ENCODE data around the gene GRXCR2. TPM values are rescaled to one million over a fixed set of nuclear protein-coding genes. Genes with fewer than 3 reads are reported as not detected.
A peak's percentile ranks its signal among the peaks of the same experiment; 100 is the strongest.
"Not testable (repeated sequence)": the region's sequence is repeated elsewhere in the genome, so short reads cannot be mapped to it uniquely, and the experiment has no call there.

Gene GRXCR2
- total and polyA plus RNA-seq, 4 donors = not detected

DNA sequence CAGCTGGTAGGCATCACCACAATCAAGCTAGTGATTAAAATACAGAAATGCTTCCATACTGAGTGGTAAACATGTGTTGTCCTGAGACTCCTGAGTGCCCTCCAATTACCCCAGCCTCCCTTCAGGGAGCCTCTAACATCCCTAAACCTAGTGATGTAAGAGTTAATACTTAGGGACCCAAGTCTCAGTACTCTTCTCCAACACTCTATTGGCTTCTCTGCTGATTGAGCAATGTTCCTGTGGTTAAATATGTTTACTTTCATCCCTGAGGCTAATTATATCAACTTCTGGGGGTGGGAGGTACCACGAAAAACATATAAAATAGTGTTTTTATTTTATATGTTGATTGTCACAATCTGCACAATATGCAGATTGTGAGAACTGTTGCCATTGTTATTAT lies 5.0 kb downstream of the GRXCR2 start:
- intact Hi-C loops (cut with DNase I) = no loop called here
- Histone ChIP-seq H3K9me3 (ENCODE audit: control insufficient read depth, low read length) (no peaks in the 10 kb centered on the region), H3K4me3 (ENCODE audit: low read length in 2 of 2) (no peak overlapping the region), H3K27me3 (ENCODE audit: control insufficient read depth in 1 of 2, insufficient read depth in 2 of 2, low read length in 1 of 2) (peaks cover 0 to 2% of the 10 kb centered on the region in 2 donors), H3K36me3 (ENCODE audit: control insufficient read depth in 1 of 2, insufficient read depth in 2 of 2, low read length in 1 of 2) (no peaks in the 10 kb centered on the region), H3K27ac (ENCODE audit: low read depth in 1 of 2, low read length in 2 of 2) (no peak overlapping the region), H3K4me1 (ENCODE audit: control insufficient read depth in 1 of 2, insufficient read depth in 2 of 2, low read length in 2 of 2) (no peaks in the 10 kb centered on the region)
- WGBS, 2 donors = 52 to 58% methylated on average over 1 of the region's 1 CpG
- ATAC-seq (ENCODE audit: low FRiP score) (no peak), DNase-seq (no peak)

DNA sequence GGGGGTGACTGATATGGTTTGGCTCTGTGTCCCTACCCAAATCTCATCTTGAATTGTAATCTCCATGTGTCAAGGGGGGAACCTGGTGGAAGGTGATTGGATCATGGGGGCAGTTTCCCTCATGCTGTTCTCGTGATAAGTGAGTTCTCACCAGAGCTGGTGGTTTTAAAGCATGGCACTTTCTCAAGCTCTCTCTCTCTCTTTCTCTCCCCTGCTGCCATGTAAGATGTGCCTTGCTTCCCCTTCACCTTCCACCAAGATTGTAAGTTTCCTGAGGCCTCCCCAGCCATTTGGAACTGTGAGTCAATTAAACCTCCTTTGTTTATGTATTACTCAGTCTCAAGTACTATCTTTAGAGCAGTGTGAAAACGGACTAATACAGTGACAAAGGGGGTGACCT lies 8.4 kb downstream of the GRXCR2 start:
- H3K27me3 ChIP-seq (ENCODE audit: control insufficient read depth in 1 of 2, insufficient read depth in 2 of 2, low read length in 1 of 2); DNase-seq; H3K4me3 ChIP-seq (ENCODE audit: low read length in 2 of 2); H3K9me3 ChIP-seq (ENCODE audit: control insufficient read depth, low read length); H3K4me1 ChIP-seq (ENCODE audit: control insufficient read depth in 1 of 2, insufficient read depth in 2 of 2, low read length in 2 of 2); ATAC-seq (ENCODE audit: low FRiP score); H3K36me3 ChIP-seq (ENCODE audit: control insufficient read depth in 1 of 2, insufficient read depth in 2 of 2, low read length in 1 of 2); H3K27ac ChIP-seq (ENCODE audit: low read depth in 1 of 2, low read length in 2 of 2); intact Hi-C loops (cut with DNase I): not testable (repeated sequence)
- 49 to 56% methylated on average over 2 of the region's 2 CpGs for WGBS, 2 donors

DNA sequence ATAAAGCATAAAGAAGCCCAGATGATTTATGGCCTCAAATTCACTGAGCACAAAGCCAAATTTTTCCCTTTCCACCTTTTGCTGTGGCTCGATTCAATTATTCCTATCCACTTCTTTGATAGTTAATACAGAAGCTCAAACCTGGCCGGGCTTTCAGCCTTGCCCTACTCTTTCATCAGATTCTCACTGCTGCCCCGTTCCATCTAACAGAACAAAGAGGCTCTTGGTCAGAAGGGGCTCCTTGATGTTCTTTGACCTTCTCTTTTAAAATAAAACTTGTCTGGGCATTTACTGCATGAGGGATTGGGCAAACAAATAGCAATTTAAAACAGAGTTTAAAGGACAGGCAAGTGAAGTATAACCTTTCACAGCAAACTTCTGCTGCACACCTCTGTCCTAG lies 9.8 kb downstream of the GRXCR2 start:
- intact Hi-C loops (cut with DNase I) = no loop called here
- ATAC-seq (ENCODE audit: low FRiP score) = no peak
- no peaks in the 10 kb centered on the region for H3K4me1 ChIP-seq (ENCODE audit: control insufficient read depth in 1 of 2, insufficient read depth in 2 of 2, low read length in 2 of 2)
- H3K27ac ChIP-seq (ENCODE audit: low read depth in 1 of 2, low read length in 2 of 2) = no peak overlapping the region
- H3K4me3 ChIP-seq (ENCODE audit: low read length in 2 of 2) = no peak overlapping the region
- DNase-seq = no peak
- no peaks in the 10 kb centered on the region for H3K9me3 ChIP-seq (ENCODE audit: control insufficient read depth, low read length)
- H3K27me3 ChIP-seq (ENCODE audit: control insufficient read depth in 1 of 2, insufficient read depth in 2 of 2, low read length in 1 of 2) = peaks cover 0 to 2% of the 10 kb centered on the region in 2 donors
- WGBS, 2 donors = 69 to 78% methylated on average over 3 of the region's 3 CpGs
- no peaks in the 10 kb centered on the region for H3K36me3 ChIP-seq (ENCODE audit: control insufficient read depth in 1 of 2, insufficient read depth in 2 of 2, low read length in 1 of 2)

DNA sequence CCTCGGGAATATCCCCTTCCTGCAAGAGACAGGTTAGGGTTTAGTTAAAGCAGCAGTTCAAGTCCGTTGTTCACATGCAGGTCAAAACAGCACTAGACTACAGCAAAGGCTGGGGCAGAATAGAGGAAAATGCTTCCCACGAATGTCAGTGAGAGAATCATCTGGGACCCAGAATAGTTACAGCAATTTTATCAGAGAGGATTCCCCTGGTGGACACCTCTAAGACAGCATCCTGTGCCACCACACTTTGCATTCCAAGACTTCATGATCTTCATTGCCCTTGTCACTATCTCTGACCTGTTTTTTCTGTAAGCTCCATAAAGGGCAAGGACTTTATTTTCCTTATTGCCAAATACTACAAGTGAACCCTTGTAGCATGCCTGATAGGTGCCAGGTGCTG lies 12.9 kb downstream of the GRXCR2 start:
- Histone ChIP-seq H3K27me3 (ENCODE audit: control insufficient read depth in 1 of 2, insufficient read depth in 2 of 2, low read length in 1 of 2) (peaks cover 0 to 2% of the 10 kb centered on the region in 2 donors), H3K4me1 (ENCODE audit: control insufficient read depth in 1 of 2, insufficient read depth in 2 of 2, low read length in 2 of 2) (no peaks in the 10 kb centered on the region), H3K27ac (ENCODE audit: low read depth in 1 of 2, low read length in 2 of 2) (no peak overlapping the region), H3K9me3 (ENCODE audit: control insufficient read depth, low read length) (no peaks in the 10 kb centered on the region), H3K4me3 (ENCODE audit: low read length in 2 of 2) (no peak overlapping the region), H3K36me3 (ENCODE audit: control insufficient read depth in 1 of 2, insufficient read depth in 2 of 2, low read length in 1 of 2) (no peaks in the 10 kb centered on the region)
- ATAC-seq (ENCODE audit: low FRiP score) = no peak
- intact Hi-C loops (cut with DNase I) = no loop called here
- WGBS, 2 donors = 76 to 81% methylated on average over 3 of the region's 3 CpGs
- DNase-seq = no peak

DNA sequence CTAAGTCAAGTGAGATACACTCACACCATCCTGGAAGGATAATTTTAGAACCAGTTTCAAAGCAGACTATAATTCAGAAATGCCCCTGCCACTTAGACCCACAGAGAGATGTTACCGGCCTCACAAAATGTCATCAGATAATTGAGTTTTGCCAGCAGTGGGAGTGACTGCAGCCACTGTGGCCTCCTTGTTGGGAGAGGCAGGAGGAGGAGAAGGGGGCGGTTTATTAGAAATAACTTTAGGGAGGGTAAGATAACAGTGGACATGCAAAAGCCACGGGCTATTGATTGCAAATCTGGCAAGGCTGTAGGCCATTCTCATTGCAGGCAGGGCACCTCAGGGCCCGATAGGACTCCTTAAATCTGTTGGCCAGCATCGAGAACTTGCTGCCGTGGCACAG lies 13.4 kb downstream of the GRXCR2 start:
- 78 to 81% methylated on average over 6 of the region's 6 CpGs for WGBS, 2 donors
- no peak for ATAC-seq (ENCODE audit: low FRiP score)

DNA sequence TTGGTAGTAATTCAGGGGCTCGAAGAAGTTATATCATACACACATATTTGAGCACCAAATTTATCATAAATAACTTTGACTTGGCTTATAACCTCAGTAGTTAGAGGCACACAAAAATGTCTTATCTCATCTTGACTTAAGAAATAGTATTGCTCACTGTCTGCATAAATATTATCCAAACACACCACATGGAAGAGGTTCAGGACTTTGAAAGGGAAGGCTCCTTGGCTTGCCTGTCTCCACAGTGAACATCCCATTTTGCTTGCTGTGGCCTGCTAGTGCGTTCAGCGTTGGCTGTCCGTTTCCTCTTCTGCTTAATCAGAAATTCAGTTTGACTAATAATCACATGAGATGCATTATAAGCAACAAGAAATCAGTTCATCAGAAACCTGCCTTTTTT lies 13.9 kb downstream of the GRXCR2 start:
- WGBS, 2 donors = 74 to 76% methylated on average over 4 of the region's 4 CpGs
- no peak for DNase-seq
- ATAC-seq (ENCODE audit: low FRiP score) = no peak
- Histone ChIP-seq H3K36me3 (ENCODE audit: control insufficient read depth in 1 of 2, insufficient read depth in 2 of 2, low read length in 1 of 2) (no peaks in the 10 kb centered on the region), H3K27ac (ENCODE audit: low read depth in 1 of 2, low read length in 2 of 2) (no peak overlapping the region), H3K4me1 (ENCODE audit: control insufficient read depth in 1 of 2, insufficient read depth in 2 of 2, low read length in 2 of 2) (no peaks in the 10 kb centered on the region), H3K27me3 (ENCODE audit: control insufficient read depth in 1 of 2, insufficient read depth in 2 of 2, low read length in 1 of 2) (no peaks in the 10 kb centered on the region), H3K9me3 (ENCODE audit: control insufficient read depth, low read length) (no peaks in the 10 kb centered on the region), H3K4me3 (ENCODE audit: low read length in 2 of 2) (no peak overlapping the region)
- intact Hi-C loops (cut with DNase I) = no loop called here

More for the DNA sequence above, 13.4 kb downstream of the GRXCR2 start:
- H3K27me3 ChIP-seq (ENCODE audit: control insufficient read depth in 1 of 2, insufficient read depth in 2 of 2, low read length in 1 of 2) = peaks cover 0 to 2% of the 10 kb centered on the region in 2 donors
- intact Hi-C loops (cut with DNase I) = no loop called here
- H3K36me3 ChIP-seq (ENCODE audit: control insufficient read depth in 1 of 2, insufficient read depth in 2 of 2, low read length in 1 of 2) = no peaks in the 10 kb centered on the region
- no peak overlapping the region for H3K27ac ChIP-seq (ENCODE audit: low read depth in 1 of 2, low read length in 2 of 2)
- no peak overlapping the region for H3K4me3 ChIP-seq (ENCODE audit: low read length in 2 of 2)
- H3K9me3 ChIP-seq (ENCODE audit: control insufficient read depth, low read length) = no peaks in the 10 kb centered on the region
- no peaks in the 10 kb centered on the region for H3K4me1 ChIP-seq (ENCODE audit: control insufficient read depth in 1 of 2, insufficient read depth in 2 of 2, low read length in 2 of 2)
- no peak for DNase-seq

DNA sequence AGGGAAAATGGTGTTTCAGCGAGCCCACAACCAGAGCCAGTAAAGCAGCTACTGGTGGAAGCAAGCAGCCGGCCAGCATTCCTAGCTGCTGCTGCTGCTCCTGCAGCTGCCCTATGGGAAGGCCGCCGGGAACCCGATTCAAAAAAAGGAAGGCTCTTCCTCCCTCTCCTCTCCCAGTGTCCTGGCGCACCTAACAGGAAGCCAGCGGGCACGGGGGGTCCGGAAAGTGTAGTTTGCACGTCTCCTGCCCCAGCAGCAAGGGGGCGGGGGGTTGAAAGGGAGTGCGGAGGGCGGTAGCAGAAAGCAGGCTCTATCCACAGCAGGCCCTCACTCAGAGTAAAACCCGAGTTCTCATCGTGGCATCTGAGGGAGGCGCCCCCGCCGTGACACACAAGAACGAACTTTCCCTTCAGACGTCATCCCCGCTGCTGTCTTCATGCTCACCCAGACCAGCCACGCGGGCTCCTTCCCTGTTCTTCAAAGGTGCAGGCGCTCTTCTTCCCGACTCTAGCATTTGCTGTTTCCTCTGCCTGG lies 16.5 kb downstream of the GRXCR2 start:
- peak; percentile 68 to 82 for DNase-seq
- H3K27me3 ChIP-seq (ENCODE audit: control insufficient read depth in 1 of 2, insufficient read depth in 2 of 2, low read length in 1 of 2) = no peaks in the 10 kb centered on the region
- no peak overlapping the region for H3K27ac ChIP-seq (ENCODE audit: low read depth in 1 of 2, low read length in 2 of 2)
- H3K4me1 ChIP-seq (ENCODE audit: control insufficient read depth in 1 of 2, insufficient read depth in 2 of 2, low read length in 2 of 2) = no peaks in the 10 kb centered on the region
- H3K9me3 ChIP-seq (ENCODE audit: control insufficient read depth, low read length) = no peaks in the 10 kb centered on the region
- H3K4me3 ChIP-seq (ENCODE audit: low read length in 2 of 2) = peak overlapping the region in 1 of 2 donors; percentile 0
- ATAC-seq (ENCODE audit: low FRiP score) = peak; percentile 68
- WGBS, 2 donors = 5 to 8% methylated on average over 25 of the region's 25 CpGs
- intact Hi-C loops (cut with DNase I) = no loop called here
- no peaks in the 10 kb centered on the region for H3K36me3 ChIP-seq (ENCODE audit: control insufficient read depth in 1 of 2, insufficient read depth in 2 of 2, low read length in 1 of 2)

DNA sequence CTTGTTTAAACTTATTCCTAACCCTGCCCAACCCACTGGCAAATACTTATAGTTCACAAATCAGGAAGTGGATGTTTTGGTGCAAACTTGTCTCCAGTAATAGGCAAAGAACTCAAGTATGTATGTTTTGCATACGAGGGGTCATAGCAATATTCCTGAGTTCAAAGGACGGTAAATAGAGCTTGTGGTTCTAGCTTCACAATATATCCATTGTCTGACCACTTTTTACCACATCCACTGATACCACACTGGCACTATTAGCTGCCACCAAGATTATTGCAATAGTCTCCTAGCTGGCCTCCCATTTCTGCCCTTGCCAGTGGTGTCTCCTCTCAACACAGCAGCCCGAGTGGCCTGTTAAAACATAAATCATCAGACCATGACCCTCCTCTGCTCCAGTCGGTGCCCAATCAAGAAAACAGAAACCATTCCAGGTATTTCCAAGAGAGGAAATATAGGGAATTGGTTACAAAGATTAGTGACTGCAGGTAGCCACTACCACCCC lies 17.0 kb downstream of the GRXCR2 start:
- Histone ChIP-seq H3K27me3 (ENCODE audit: control insufficient read depth in 1 of 2, insufficient read depth in 2 of 2, low read length in 1 of 2) (no peaks in the 10 kb centered on the region), H3K27ac (ENCODE audit: low read depth in 1 of 2, low read length in 2 of 2) (no peak overlapping the region), H3K36me3 (ENCODE audit: control insufficient read depth in 1 of 2, insufficient read depth in 2 of 2, low read length in 1 of 2) (no peaks in the 10 kb centered on the region), H3K4me1 (ENCODE audit: control insufficient read depth in 1 of 2, insufficient read depth in 2 of 2, low read length in 2 of 2) (no peaks in the 10 kb centered on the region), H3K4me3 (ENCODE audit: low read length in 2 of 2) (no peak overlapping the region), H3K9me3 (ENCODE audit: control insufficient read depth, low read length) (no peaks in the 10 kb centered on the region)
- WGBS, 2 donors = 55 to 59% methylated on average over 4 of the region's 4 CpGs
- intact Hi-C loops (cut with DNase I) = no loop called here
- no peak for DNase-seq
- no peak for ATAC-seq (ENCODE audit: low FRiP score)

DNA sequence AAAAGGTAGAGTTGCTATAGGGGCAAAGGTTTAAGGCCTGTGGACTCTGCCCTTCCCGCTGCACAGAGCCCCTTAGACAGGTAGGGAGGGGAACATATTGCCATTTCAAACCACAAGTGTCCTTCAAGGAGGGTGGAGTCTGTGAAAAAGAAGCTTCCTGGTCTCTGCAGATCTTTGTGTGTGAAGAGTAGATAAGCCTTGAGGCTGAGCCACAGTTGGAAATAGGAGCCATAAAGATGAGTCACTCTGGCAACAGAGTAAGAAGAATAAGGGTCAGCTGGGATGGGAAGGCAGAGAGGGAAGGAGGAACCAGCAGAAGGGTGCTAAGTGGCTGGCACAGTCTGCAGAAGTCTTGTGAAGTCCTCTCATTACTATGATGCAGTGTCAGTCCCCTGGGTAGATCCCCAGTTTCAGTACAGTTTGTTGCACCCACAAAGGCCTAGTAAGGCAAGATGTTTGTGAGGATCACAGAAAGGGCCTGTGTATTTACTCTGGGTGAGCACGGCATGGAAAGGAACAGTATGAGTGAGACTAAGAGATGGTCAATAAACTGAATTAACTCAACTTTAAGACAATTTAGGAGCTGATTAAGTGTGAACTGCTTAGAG lies 18.1 kb downstream of the GRXCR2 start:
- no peaks in the 10 kb centered on the region for H3K4me1 ChIP-seq (ENCODE audit: control insufficient read depth in 1 of 2, insufficient read depth in 2 of 2, low read length in 2 of 2)
- 91 to 94% methylated on average over 2 of the region's 2 CpGs for WGBS, 2 donors

More for the DNA sequence above, 18.1 kb downstream of the GRXCR2 start:
- DNase-seq (no peak), ATAC-seq (ENCODE audit: low FRiP score) (peak; percentile 68)
- H3K36me3 ChIP-seq (ENCODE audit: control insufficient read depth in 1 of 2, insufficient read depth in 2 of 2, low read length in 1 of 2) = no peaks in the 10 kb centered on the region
- H3K4me3 ChIP-seq (ENCODE audit: low read length in 2 of 2) = no peak overlapping the region
- intact Hi-C loops (cut with DNase I) = no loop called here
- H3K27ac ChIP-seq (ENCODE audit: low read depth in 1 of 2, low read length in 2 of 2) = no peak overlapping the region
- H3K9me3 ChIP-seq (ENCODE audit: control insufficient read depth, low read length) = no peaks in the 10 kb centered on the region
- H3K27me3 ChIP-seq (ENCODE audit: control insufficient read depth in 1 of 2, insufficient read depth in 2 of 2, low read length in 1 of 2) = no peaks in the 10 kb centered on the region

Measured in aorta (tissue), 5 donors.